IPS DF 6.9 (cell line): ENCODE measurements around the gene HEY2.
A peak's percentile ranks its signal among the peaks of the same experiment; 100 is the strongest.

Experiments used
- DNase-seq: peaks from one replicate; pipeline ENCODE4 v3.0.0-alpha.2; 2013; ENCODE audit warnings: low read depth, low spot score
- H3K27ac ChIP-seq: one replicate; pipeline ENCODE4 v1.5.1; 2013; ENCODE audit warnings: low read length, control low read depth
- H3K27me3 ChIP-seq: 2 replicates; pipeline ENCODE4 v1.6.1; 2013; ENCODE audit warnings: mild to moderate bottlenecking, low read length; ENCODE audit not compliant: control insufficient read depth, insufficient read depth
- H3K36me3 ChIP-seq: 2 replicates; pipeline ENCODE4 v1.6.1; 2013; ENCODE audit warnings: low read length; ENCODE audit not compliant: control insufficient read depth, insufficient read depth
- H3K4me1 ChIP-seq: 2 replicates; pipeline ENCODE4 v1.6.1; 2013; ENCODE audit warnings: low read length; ENCODE audit not compliant: control insufficient read depth, insufficient read depth
- H3K4me3 ChIP-seq: 2 replicates; pipeline ENCODE4 v1.5.1; 2013; ENCODE audit warnings: mild to moderate bottlenecking, low read length
- H3K9me3 ChIP-seq: 2 replicates; pipeline ENCODE4 v1.6.1; 2013; ENCODE audit warnings: low read length, inconsistent platforms; ENCODE audit not compliant: control insufficient read depth, insufficient read depth
- WGBS: extraction: QIAGEN DNeasy Blood & Tissue Kit; methylation state at CpG from one replicate; pipeline ENCODE4 v1.1.7; 2013; ENCODE audit warnings: mixed read lengths, missing lambda C conversion rate; ENCODE audit not compliant: insufficient read length, insufficient coverage; 5-methylcytosine and 5-hydroxymethylcytosine counted together

The HEY2 gene

GRCh38 chr6:125750692-125751333, 1.4 kb downstream of the HEY2 start:
- Histone ChIP-seq H3K27ac (no peak overlapping the region), H3K36me3 (no peaks in the 10 kb centered on the region), H3K4me1 (no peaks in the 10 kb centered on the region; the same call in none of the 2 replicates), H3K9me3 (no peaks in the 10 kb centered on the region), H3K27me3 (peaks cover 8% of the 10 kb centered on the region; the same call in 1 of the 2 replicates), H3K4me3 (peak overlapping the region; percentile 55; the same call in 1 of the 2 replicates)
- no CpG with 5 or more reads among the region's 4 CpGs for WGBS
- DNase-seq: no peak

GRCh38 chr6:125751334-125751916, 2.0 kb downstream of the HEY2 start:
- DNase-seq: no peak
- peaks cover 8% of the 10 kb centered on the region; the same call in 1 of the 2 replicates for H3K27me3 ChIP-seq
- no CpG with 5 or more reads among the region's 6 CpGs for WGBS
- no peaks in the 10 kb centered on the region for H3K36me3 ChIP-seq
- H3K4me3 ChIP-seq: no peak overlapping the region; the same call in 1 of the 2 replicates
- no peaks in the 10 kb centered on the region; the same call in none of the 2 replicates for H3K4me1 ChIP-seq
- no peaks in the 10 kb centered on the region for H3K9me3 ChIP-seq
- H3K27ac ChIP-seq: no peak overlapping the region

DNA sequence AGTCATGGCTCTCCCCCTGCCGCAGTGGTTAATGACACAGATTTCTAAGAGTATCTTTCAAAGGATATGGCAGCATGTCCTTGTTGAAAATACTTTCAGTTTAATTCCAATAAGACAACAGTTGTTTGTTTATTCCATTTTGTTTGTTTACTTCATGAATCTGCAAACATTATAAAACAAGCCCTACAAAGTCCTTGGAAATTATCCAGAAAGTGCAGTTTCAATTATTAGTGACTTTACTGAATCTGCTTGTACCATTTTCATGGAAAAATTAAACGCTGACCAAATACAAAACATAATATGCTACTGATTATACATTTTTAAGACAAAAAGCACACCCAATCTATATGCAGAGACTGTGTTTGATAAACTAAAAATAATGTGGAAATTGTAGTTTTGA, 3.3 kb downstream of the HEY2 start:
- Histone ChIP-seq H3K27ac (no peak overlapping the region), H3K4me3 (no peak overlapping the region), H3K36me3 (no peaks in the 10 kb centered on the region; the same call in 1 of the 2 replicates), H3K27me3 (peaks cover 8% of the 10 kb centered on the region; the same call in 1 of the 2 replicates), H3K4me1 (no peaks in the 10 kb centered on the region; the same call in 1 of the 2 replicates), H3K9me3 (no peaks in the 10 kb centered on the region)
- DNase-seq: no peak
- WGBS: no CpG with 5 or more reads among the region's 2 CpGs

- no CpG with 5 or more reads among the region's 5 CpGs for WGBS
- H3K36me3 ChIP-seq: no peaks in the 10 kb centered on the region; the same call in 1 of the 2 replicates
- H3K4me3 ChIP-seq: no peak overlapping the region
- H3K27me3 ChIP-seq: peaks cover 7% of the 10 kb centered on the region; the same call in 1 of the 2 replicates
- H3K9me3 ChIP-seq: no peaks in the 10 kb centered on the region
- no peaks in the 10 kb centered on the region; the same call in 1 of the 2 replicates for H3K4me1 ChIP-seq
- no peak for DNase-seq
- H3K27ac ChIP-seq: no peak overlapping the region
These were observed 3.9 kb downstream of the HEY2 start for GRCh38 chr6:125753218-125753936.

- Histone ChIP-seq H3K9me3 (no peaks in the 10 kb centered on the region), H3K4me3 (no peak overlapping the region), H3K27me3 (peaks cover 2% of the 10 kb centered on the region; the same call in 1 of the 2 replicates), H3K4me1 (no peaks in the 10 kb centered on the region; the same call in 1 of the 2 replicates), H3K27ac (no peak overlapping the region), H3K36me3 (no peaks in the 10 kb centered on the region; the same call in 1 of the 2 replicates)
- DNase-seq: no peak
These were observed 4.5 kb downstream of the HEY2 start for GRCh38 chr6:125753937-125754259.

DNA sequence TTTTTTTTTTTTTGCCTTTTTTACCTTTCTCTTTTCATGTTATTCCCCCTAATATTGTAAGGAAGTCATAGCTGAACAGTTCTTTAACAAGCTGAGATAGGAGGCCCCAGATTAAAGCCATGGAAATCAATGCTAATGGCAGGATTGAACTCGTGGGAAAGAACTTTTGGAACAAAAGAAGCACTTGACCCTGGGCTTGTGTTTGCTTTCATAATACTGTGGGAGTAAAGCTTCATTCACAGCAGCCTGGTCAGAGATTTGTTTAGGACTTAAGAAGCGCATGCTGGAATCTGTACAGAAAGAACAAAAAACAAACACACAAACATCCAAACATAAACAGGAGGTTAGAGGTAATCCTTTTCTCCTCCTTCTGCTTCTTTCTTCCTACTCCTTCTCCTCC, 5.1 kb downstream of the HEY2 start:
- H3K4me1 ChIP-seq: peaks cover 1% of the 10 kb centered on the region; the same call in 1 of the 2 replicates

GRCh38 chr6:125759184-125759902, 9.9 kb downstream of the HEY2 start:
- Histone ChIP-seq H3K4me3 (no peak overlapping the region), H3K36me3 (peaks cover 6% of the 10 kb centered on the region; the same call in 1 of the 2 replicates), H3K27me3 (no peaks in the 10 kb centered on the region), H3K4me1 (peaks cover 1% of the 10 kb centered on the region; the same call in 1 of the 2 replicates), H3K9me3 (no peaks in the 10 kb centered on the region), H3K27ac (no peak overlapping the region)
- DNase-seq: no peak
- no CpG with 5 or more reads among the region's 42 CpGs for WGBS

More for the DNA sequence above, 5.1 kb downstream of the HEY2 start:
- DNase-seq: no peak
- no peak overlapping the region for H3K4me3 ChIP-seq
- H3K27me3 ChIP-seq: peaks cover 2% of the 10 kb centered on the region; the same call in 1 of the 2 replicates
- no peaks in the 10 kb centered on the region for H3K9me3 ChIP-seq
- peaks cover 5% of the 10 kb centered on the region; the same call in 1 of the 2 replicates for H3K36me3 ChIP-seq
- WGBS: no CpG with 5 or more reads among the region's 2 CpGs
- no peak overlapping the region for H3K27ac ChIP-seq

- no CpG with 5 or more reads among the region's 5 CpGs for WGBS
- no peak overlapping the region for H3K27ac ChIP-seq
- DNase-seq: no peak
These were observed 10.6 kb downstream of the HEY2 start for GRCh38 chr6:125759959-125760457.

GRCh38 chr6:125764121-125764671, 14.8 kb downstream of the HEY2 start:
- Histone ChIP-seq H3K4me3 (no peak overlapping the region), H3K27ac (no peak overlapping the region), H3K36me3 (peaks cover 4% of the 10 kb centered on the region; the same call in 1 of the 2 replicates), H3K27me3 (no peaks in the 10 kb centered on the region), H3K4me1 (peaks cover 1% of the 10 kb centered on the region), H3K9me3 (no peaks in the 10 kb centered on the region)
- no peak for DNase-seq
- no CpG with 5 or more reads among the region's 2 CpGs for WGBS

More at GRCh38 chr6:125759959-125760457, 10.6 kb downstream of the HEY2 start:
- Histone ChIP-seq H3K27me3 (no peaks in the 10 kb centered on the region), H3K4me1 (peaks cover 1% of the 10 kb centered on the region; the same call in 1 of the 2 replicates), H3K4me3 (no peak overlapping the region), H3K36me3 (peaks cover 6% of the 10 kb centered on the region; the same call in 1 of the 2 replicates), H3K9me3 (no peaks in the 10 kb centered on the region)
